OCI-LY7 (cell line): ENCODE data around the gene LRRC34. TPM values are rescaled to one million over a fixed set of nuclear protein-coding genes. Genes with fewer than 3 reads are reported as not detected.

ENCODE experiments used
- BruUV-seq: library from RNA; stranded (reverse); fragments of 400-500 nt; replicated peaks from 2 replicates; lab custom pipeline; 2021; lab: Mats Ljungman, UMichigan
- CTCF ChIA-PET: fragments of 300-600 bp; sonication (Branson Sonifier 250); formaldehyde crosslinking; loops from one replicate; lab custom pipeline; 2022; ENCODE audit warnings: antibody characterized with exemption; ENCODE audit not compliant: unreplicated experiment; lab: Charles Lee
- POLR2A ChIA-PET: fragments of 300-600 bp; sonication (Branson Sonifier 250); formaldehyde crosslinking; loops from one replicate; lab custom pipeline; 2022; ENCODE audit warnings: antibody characterized with exemption; lab: Charles Lee
- DNase-seq: peaks from one replicate; pipeline ENCODE4 v3.0.0-alpha.2; 2015; ENCODE audit warnings: low spot score
- H2AFZ ChIP-seq: fragments of 200-600 bp; sonication (generic), shearing (Covaris generic); 2 replicates; pipeline ENCODE4 v1.6.1; 2014; ENCODE audit warnings: mild to moderate bottlenecking, antibody characterized with exemption, low read length, moderate library complexity
- H3K27ac ChIP-seq: fragments of 200-600 bp; sonication (generic); 2 replicates; pipeline ENCODE4 v1.5.1; 2014; ENCODE audit warnings: mixed run types, low read depth, mild to moderate bottlenecking, moderate library complexity, low read length, inconsistent platforms; ENCODE audit not compliant: poor library complexity, severe bottlenecking
- H3K36me3 ChIP-seq: fragments of 200-600 bp; sonication (generic); 2 replicates; pipeline ENCODE4 v1.6.1; 2014; ENCODE audit warnings: mild to moderate bottlenecking, antibody characterized with exemption, low read length, moderate library complexity, mixed read lengths; ENCODE audit not compliant: insufficient read depth
- H3K4me1 ChIP-seq: fragments of 200-600 bp; sonication (generic); 2 replicates; pipeline ENCODE4 v1.5.1; 2014; ENCODE audit warnings: mild to moderate bottlenecking, low read length; ENCODE audit not compliant: insufficient read depth, poor library complexity, severe bottlenecking
- H3K4me2 ChIP-seq: fragments of 200-600 bp; sonication (generic); 2 replicates; pipeline ENCODE4 v1.6.1; 2014; ENCODE audit warnings: mild to moderate bottlenecking, low read length
- H3K4me3 ChIP-seq: fragments of 200-600 bp; sonication (generic); 2 replicates; pipeline ENCODE4 v1.5.1; 2014; ENCODE audit warnings: mild to moderate bottlenecking, low read depth, low read length; ENCODE audit not compliant: poor library complexity, severe bottlenecking
- H3K79me2 ChIP-seq: fragments of 200-600 bp; sonication (generic); 2 replicates; pipeline ENCODE4 v1.6.1; 2016; ENCODE audit warnings: low read depth, mild to moderate bottlenecking, low read length, moderate library complexity, mixed read lengths; ENCODE audit not compliant: insufficient read depth
- H3K9me2 ChIP-seq: fragments of 200-600 bp; sonication (generic); 2 replicates; pipeline ENCODE4 v1.6.1; 2016; ENCODE audit warnings: mild to moderate bottlenecking, low read length, mixed read lengths; ENCODE audit not compliant: insufficient read depth
- H3K9me3 ChIP-seq: fragments of 200-600 bp; sonication (generic); 2 replicates; pipeline ENCODE4 v1.6.1; 2014; ENCODE audit warnings: mild to moderate bottlenecking, mixed run types, low read length, mixed read lengths
- H4K20me1 ChIP-seq: fragments of 200-600 bp; sonication (generic); 2 replicates; pipeline ENCODE4 v1.6.1; 2014; ENCODE audit warnings: mild to moderate bottlenecking, antibody characterized with exemption, low read length, moderate library complexity, mixed read lengths; ENCODE audit not compliant: insufficient read depth
- CTCF ChIP-seq: fragments of 200-600 bp; sonication (generic); conservative IDR thresholded peaks from 2 replicates; pipeline ENCODE4 v1.5.1; 2014; ENCODE audit warnings: mild to moderate bottlenecking, antibody characterized with exemption, low read length, moderate library complexity, mixed read lengths
- EZH2phosphoT487 ChIP-seq: fragments of 200-600 bp; sonication (generic); IDR thresholded peaks from 2 replicates; pipeline ENCODE4 v1.6.1; 2018; ENCODE audit warnings: low read depth, borderline replicate concordance, mild to moderate bottlenecking, mixed run types, antibody characterized with exemption, low read length, moderate library complexity, mixed read lengths
- intact Hi-C: fragments of 100-400 bp; cut with micrococcal nuclease; formaldehyde crosslinking; loops from one replicate; pipeline ENCODE4 v1.10.0; 2022; ENCODE audit not compliant: unreplicated experiment
- total RNA-seq, 2 experiments: library from RNA; depleted of rRNA in 1 of 2; stranded (reverse); fragments of >200 nt in 1 of 2; shearing (Covaris generic) in 1 of 2; gene quantifications; 2 replicates each; pipeline ENCODE4 v1.2.3, GENCODE V29; 2014 to 2022

Gene LRRC34
- total RNA-seq, 2 experiments from 2014 or later, result 2.2 to 3.3 TPM

GRCh38 chr3:169744366-169745054, 68.2 kb downstream of the LRRC34 start:
- intact Hi-C loops, result loop anchor here (2.0 to 5.0 kb wide), 2 partner anchors 82 to 596 kb away; partner anchors contain the start of gene MECOM
- no peaks in the 10 kb centered on the region for H3K79me2 ChIP-seq
- H3K27ac ChIP-seq, result no peak overlapping the region
- no peaks in the 10 kb centered on the region for H3K36me3 ChIP-seq
- no peak overlapping the region for H3K4me3 ChIP-seq
- H2AFZ ChIP-seq, result no peak overlapping the region
- no TSS peak for BruUV-seq
- no peaks in the 10 kb centered on the region for H3K9me3 ChIP-seq
- ChIA-PET POLR2A (interaction anchor here (0.7 to 1.0 kb wide), 3 partner anchors 11 to 558 kb away, joined by 3 read pairs; no protein-coding TSS in a partner anchor), CTCF (interaction anchor here (1.0 to 1.1 kb wide), 2 partner anchors 67 to 595 kb away, joined by 3 read pairs; no protein-coding TSS in a partner anchor)
- no peak overlapping the region for H3K4me2 ChIP-seq
- H4K20me1 ChIP-seq, result no peaks in the 10 kb centered on the region
- no peaks in the 10 kb centered on the region for H3K4me1 ChIP-seq
- DNase-seq, result peak; percentile 30
- TF ChIP-seq EZH2phosphoT487, result no peak
- TF ChIP-seq CTCF, result peak; percentile 85
- H3K9me2 ChIP-seq, result no peaks in the 10 kb centered on the region

Other genes starting within 250 kb of the LRRC34 start
- gene MECOM, start 149.2 kb downstream of the LRRC34 start, total RNA-seq (2014; rRNA removed; shearing (Covaris generic)), result not detected in 2 replicates
- not detected in 2 replicates for gene MECOM, start 149.2 kb downstream of the LRRC34 start, total RNA-seq (2022)
- gene TERC, start 47.8 kb downstream of the LRRC34 start, total RNA-seq (2014; rRNA removed; shearing (Covaris generic)), result 143 and 210 TPM in 2 replicates
- 10.7 and 15.9 TPM in 2 replicates for gene TERC, start 47.8 kb downstream of the LRRC34 start, total RNA-seq (2022)
- gene ACTRT3, start 43.3 kb downstream of the LRRC34 start, total RNA-seq (2014; rRNA removed; shearing (Covaris generic)), result 0.39 TPM in 1 of 2 replicates, not detected in the other
- gene ACTRT3, start 43.3 kb downstream of the LRRC34 start, total RNA-seq (2022), result 0.42 and 1.2 TPM in 2 replicates
- 12.0 and 13.1 TPM in 2 replicates for gene MYNN, start 39.5 kb downstream of the LRRC34 start, total RNA-seq (2014; rRNA removed; shearing (Covaris generic))
- 12.1 and 12.2 TPM in 2 replicates for gene MYNN, start 39.5 kb downstream of the LRRC34 start, total RNA-seq (2022)
- 0.08 and 0.47 TPM in 2 replicates for gene LRRIQ4, start within 50 bp of the LRRC34 start, total RNA-seq (2014; rRNA removed; shearing (Covaris generic))
- 0.17 and 0.39 TPM in 2 replicates for gene LRRIQ4, start within 50 bp of the LRRC34 start, total RNA-seq (2022)
- gene LRRC31, start 57.0 kb upstream of the LRRC34 start, total RNA-seq (2014; rRNA removed; shearing (Covaris generic)), result not detected in 2 replicates
- gene LRRC31, start 57.0 kb upstream of the LRRC34 start, total RNA-seq (2022), result not detected in 2 replicates
- gene SAMD7, start 98.7 kb upstream of the LRRC34 start, total RNA-seq (2014; rRNA removed; shearing (Covaris generic)), result 0.23 and 1.1 TPM in 2 replicates
- gene SAMD7, start 98.7 kb upstream of the LRRC34 start, total RNA-seq (2022), result 0.93 and 0.96 TPM in 2 replicates
- 64.5 and 77.4 TPM in 2 replicates for gene SEC62, start 153.9 kb upstream of the LRRC34 start, total RNA-seq (2014; rRNA removed; shearing (Covaris generic))
- gene SEC62, start 153.9 kb upstream of the LRRC34 start, total RNA-seq (2022), result 163 and 176 TPM in 2 replicates
- 90.5 and 108 TPM in 2 replicates for gene GPR160, start 225.1 kb upstream of the LRRC34 start, total RNA-seq (2014; rRNA removed; shearing (Covaris generic))
- 115 and 117 TPM in 2 replicates for gene GPR160, start 225.1 kb upstream of the LRRC34 start, total RNA-seq (2022)